Lower lobe of right lung (tissue), 2 donors: Measurements from ENCODE around the gene HOXB3. TPM values are rescaled to one million over a fixed set of nuclear protein-coding genes. Genes with fewer than 3 reads are reported as not detected.
"Not testable (repeated sequence)": the region's sequence is repeated elsewhere in the genome, so short reads cannot be mapped to it uniquely, and the experiment has no call there.

Experiments used
- ATAC-seq, 2 donors: fragments of 200-7000 bp; cut with Tn5 transposase; one replicate each; pipeline ENCODE4 v1.9.1; 2020 to 2022; ENCODE audit warnings: mild to moderate bottlenecking in 2 of 2, moderate library complexity in 2 of 2
- DNase-seq: peaks from one replicate; pipeline ENCODE4 v3.0.0-alpha.2; 2020
- H3K27ac ChIP-seq: fragments of 200-600 bp; one replicate; pipeline ENCODE4 v1.8.0; 2022
- H3K27me3 ChIP-seq: fragments of 200-600 bp; one replicate; pipeline ENCODE4 v1.8.0; 2022; ENCODE audit warnings: low read depth
- H3K36me3 ChIP-seq: fragments of 200-600 bp; one replicate; pipeline ENCODE4 v1.8.0; 2022; ENCODE audit warnings: mild to moderate bottlenecking
- H3K4me1 ChIP-seq: fragments of 200-600 bp; one replicate; pipeline ENCODE4 v1.8.0; 2022
- H3K4me3 ChIP-seq: fragments of 200-600 bp; one replicate; pipeline ENCODE4 v1.8.0; 2022; ENCODE audit warnings: mild to moderate bottlenecking
- H3K9me3 ChIP-seq: fragments of 200-600 bp; one replicate; pipeline ENCODE4 v1.8.0; 2022
- intact Hi-C: fragments of 100-400 bp; cut with DNase I; formaldehyde crosslinking; loops from one replicate; pipeline ENCODE4 v1.11.0; 2022
- total RNA-seq: library from RNA; stranded (reverse); fragmentation: NEBNext Ultra II Directional; extraction: Animal tissue kit (Norgen Biotek cat#: 25700); gene quantifications from one replicate; pipeline ENCODE4 v1.2.1, GENCODE V29; 2021
- TF ChIP-seq, protein P1 (sequence below): fragments of 200-600 bp; IDR thresholded peaks from one replicate; pipeline ENCODE4 v1.8.0; 2022; ENCODE audit warnings: antibody characterized with exemption, mild to moderate bottlenecking
- donor health status: DM: no; HTN: yes; CAD: no; lungs with severe emphysema.

The HOXB3 gene
- total RNA-seq, 1 donor from 2014 or later: 11.3 TPM

DNA sequence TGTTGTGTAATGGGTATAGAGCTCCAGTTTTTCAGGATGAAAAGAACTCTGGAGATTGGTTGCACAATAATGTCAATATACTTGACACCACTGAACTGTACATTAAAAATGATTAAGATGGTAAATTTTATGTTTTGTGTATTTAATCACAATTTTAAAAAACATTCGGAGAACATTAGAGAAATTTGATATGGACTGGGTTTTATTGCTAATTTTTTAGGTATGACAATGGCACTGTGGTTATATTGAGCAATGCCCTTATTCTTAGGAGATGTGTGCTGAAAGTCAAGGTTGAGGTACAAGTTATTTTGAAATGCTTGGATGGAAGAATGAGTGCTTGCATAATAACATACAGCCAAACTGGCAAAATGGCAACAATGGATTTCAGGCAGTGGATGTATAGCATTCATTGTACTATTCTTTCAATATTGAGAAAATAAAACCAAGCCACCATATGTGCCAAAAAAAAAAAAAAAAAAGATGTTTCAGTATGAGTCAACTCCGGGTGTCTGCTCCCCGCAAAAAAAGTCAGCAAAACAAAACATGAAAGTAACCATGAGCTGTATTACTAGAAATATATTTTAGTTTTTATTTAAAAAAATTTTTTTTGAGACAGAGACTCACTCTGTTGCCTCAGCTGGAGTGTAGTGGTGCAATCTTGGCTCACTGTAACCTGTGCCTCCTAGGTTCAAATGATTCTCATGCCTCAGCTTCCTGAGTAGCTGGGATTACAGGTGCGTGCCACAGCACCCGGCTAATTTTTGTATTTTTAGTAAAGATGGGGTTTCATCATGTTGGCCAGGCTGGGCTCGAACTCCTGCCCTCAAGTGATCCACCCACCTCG, 79.1 kb downstream of the HOXB3 start:
- Histone ChIP-seq H3K4me3 (no peak overlapping the region), H3K36me3 (no peaks in the 10 kb centered on the region), H3K4me1 (peaks cover 5% of the 10 kb centered on the region), H3K27me3 (peaks cover 28% of the 10 kb centered on the region), H3K9me3 (no peaks in the 10 kb centered on the region), H3K27ac (no peak overlapping the region)
- DNase-seq (no peak), ATAC-seq (no peak)
- TF ChIP-seq, protein P1, sequence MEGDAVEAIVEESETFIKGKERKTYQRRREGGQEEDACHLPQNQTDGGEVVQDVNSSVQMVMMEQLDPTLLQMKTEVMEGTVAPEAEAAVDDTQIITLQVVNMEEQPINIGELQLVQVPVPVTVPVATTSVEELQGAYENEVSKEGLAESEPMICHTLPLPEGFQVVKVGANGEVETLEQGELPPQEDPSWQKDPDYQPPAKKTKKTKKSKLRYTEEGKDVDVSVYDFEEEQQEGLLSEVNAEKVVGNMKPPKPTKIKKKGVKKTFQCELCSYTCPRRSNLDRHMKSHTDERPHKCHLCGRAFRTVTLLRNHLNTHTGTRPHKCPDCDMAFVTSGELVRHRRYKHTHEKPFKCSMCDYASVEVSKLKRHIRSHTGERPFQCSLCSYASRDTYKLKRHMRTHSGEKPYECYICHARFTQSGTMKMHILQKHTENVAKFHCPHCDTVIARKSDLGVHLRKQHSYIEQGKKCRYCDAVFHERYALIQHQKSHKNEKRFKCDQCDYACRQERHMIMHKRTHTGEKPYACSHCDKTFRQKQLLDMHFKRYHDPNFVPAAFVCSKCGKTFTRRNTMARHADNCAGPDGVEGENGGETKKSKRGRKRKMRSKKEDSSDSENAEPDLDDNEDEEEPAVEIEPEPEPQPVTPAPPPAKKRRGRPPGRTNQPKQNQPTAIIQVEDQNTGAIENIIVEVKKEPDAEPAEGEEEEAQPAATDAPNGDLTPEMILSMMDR: no peak
- intact Hi-C loops: no loop called here

DNA sequence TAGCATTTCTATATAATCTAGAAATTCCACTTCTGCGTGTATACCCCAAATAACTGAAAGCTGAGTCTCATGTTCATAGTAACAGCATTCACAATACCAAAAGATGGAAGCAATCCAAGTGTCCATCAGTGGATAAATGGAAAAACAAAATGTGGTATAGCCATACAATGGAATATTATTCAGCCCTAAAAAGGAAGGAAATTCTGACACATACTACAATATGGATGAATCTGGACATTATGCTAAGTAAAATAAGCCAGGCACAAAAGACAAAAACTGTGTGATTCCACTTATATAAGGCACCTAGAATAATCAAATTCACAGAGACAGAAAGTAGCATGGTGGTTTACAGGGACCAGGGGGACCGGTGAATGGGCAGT, 79.7 kb downstream of the HOXB3 start:
- Histone ChIP-seq H3K36me3 (no peaks in the 10 kb centered on the region), H3K27ac (no peak overlapping the region), H3K9me3 (no peaks in the 10 kb centered on the region), H3K4me3 (no peak overlapping the region), H3K27me3 (peaks cover 28% of the 10 kb centered on the region), H3K4me1 (peaks cover 5% of the 10 kb centered on the region)
- TF ChIP-seq, protein P1: no peak
- DNase-seq (no peak), ATAC-seq (no peak)
- intact Hi-C loops: no loop called here

DNA sequence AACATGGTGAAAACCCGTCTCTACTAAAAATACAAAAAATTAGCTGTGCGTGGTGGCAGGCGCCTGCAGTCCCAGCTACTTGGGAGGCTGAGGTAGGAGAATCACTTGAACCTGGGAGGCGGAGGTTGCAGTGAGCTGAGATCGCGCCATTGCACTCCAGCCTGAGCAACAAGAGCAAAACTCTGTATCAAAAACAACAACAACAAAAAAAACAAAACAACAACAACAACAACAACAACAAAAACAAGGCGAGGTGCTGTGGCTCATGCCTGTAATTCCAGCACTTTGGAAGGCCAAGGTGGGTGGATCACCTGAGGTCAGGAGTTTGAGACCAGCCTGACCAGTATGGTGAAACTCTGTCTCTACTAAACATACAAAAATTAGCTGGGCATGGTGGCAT, 80.3 kb downstream of the HOXB3 start:
- DNase-seq, H3K36me3 ChIP-seq, H3K27ac ChIP-seq, ATAC-seq, intact Hi-C loops, H3K4me1 ChIP-seq, H3K4me3 ChIP-seq, H3K9me3 ChIP-seq: not testable (repeated sequence)
- H3K27me3 ChIP-seq: peaks cover 24% of the 10 kb centered on the region

DNA sequence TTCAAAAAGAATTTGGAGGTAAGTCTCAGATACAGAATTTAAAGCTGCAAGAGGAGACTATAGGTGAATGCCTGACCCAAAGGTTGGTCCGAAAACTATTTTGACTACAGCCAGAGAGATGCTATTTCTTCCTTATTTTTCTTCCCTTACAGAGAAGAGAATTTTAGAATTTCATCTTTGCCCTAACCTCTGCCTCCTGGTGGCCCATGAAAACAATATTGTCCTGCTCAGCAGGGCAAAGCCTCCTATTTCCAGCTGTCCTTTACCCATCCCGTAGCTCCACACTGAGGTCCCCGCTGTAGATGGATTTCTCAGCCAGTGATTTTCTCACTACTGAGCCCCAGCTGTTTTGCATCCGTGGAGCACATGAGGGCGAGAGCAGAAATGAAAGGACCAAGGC, 83.8 kb downstream of the HOXB3 start:
- no peaks in the 10 kb centered on the region for H3K4me1 ChIP-seq
- ATAC-seq (no peak), DNase-seq (no peak)
- intact Hi-C loops: no loop called here
- no peaks in the 10 kb centered on the region for H3K9me3 ChIP-seq
- peaks cover 7% of the 10 kb centered on the region for H3K27me3 ChIP-seq
- no peaks in the 10 kb centered on the region for H3K36me3 ChIP-seq
- TF ChIP-seq, protein P1: no peak
- H3K4me3 ChIP-seq: no peak overlapping the region
- H3K27ac ChIP-seq: no peak overlapping the region

DNA sequence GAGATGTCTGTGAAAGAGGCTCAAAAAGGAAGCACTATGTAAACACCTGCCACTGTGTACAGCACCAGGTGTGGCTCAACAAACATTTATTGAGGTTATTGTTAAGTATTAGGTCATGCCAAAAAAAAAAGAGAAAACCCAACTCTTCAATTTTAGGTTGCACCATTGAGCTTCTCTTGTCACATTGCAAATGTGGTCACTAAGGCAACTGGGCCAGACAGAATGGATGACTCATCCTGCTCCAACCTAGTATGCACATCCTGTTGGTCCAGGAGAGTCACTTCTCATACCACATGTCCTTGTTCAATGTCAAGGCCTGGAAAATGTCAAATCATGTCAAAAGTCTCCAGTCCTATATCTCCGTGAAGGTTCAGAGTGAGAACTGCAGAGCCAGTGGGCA, 84.3 kb downstream of the HOXB3 start:
- no peaks in the 10 kb centered on the region for H3K9me3 ChIP-seq
- H3K4me1 ChIP-seq: no peaks in the 10 kb centered on the region
- H3K27me3 ChIP-seq: peaks cover 7% of the 10 kb centered on the region
- H3K4me3 ChIP-seq: no peak overlapping the region
- no peak overlapping the region for H3K27ac ChIP-seq
- intact Hi-C loops: no loop called here
- DNase-seq (no peak), ATAC-seq (peak; percentile 67 to 82)
- TF ChIP-seq, protein P1: no peak
- H3K36me3 ChIP-seq: no peaks in the 10 kb centered on the region

DNA sequence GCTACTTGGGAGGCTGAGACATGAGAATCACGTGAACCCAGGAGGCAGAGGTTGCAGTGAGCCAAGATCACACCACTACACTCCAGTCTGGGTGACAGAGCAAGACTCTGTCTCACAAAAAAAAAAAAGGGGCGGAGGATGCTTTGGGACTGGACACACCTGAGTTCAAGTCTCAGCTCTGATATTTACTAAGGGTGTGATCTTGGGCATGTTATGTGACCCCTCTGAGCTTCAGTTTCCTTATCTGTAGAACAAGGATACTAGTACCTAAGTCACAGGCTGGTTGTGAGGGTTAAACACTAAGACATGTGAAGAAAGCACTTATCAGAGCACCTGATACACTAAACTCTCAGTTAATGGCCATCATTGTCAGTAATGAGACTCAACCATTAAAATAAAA, 85.1 kb downstream of the HOXB3 start:
- TF ChIP-seq, protein P1: no peak
- Histone ChIP-seq H3K27ac (no peak overlapping the region), H3K9me3 (no peaks in the 10 kb centered on the region), H3K36me3 (no peaks in the 10 kb centered on the region), H3K27me3 (peaks cover 6% of the 10 kb centered on the region), H3K4me1 (no peaks in the 10 kb centered on the region), H3K4me3 (no peak overlapping the region)
- no peak for DNase-seq
- ATAC-seq: no peak
- intact Hi-C loops: no loop called here
